GM23248 (cell line): ENCODE results near the gene SH3TC2. TPM values are rescaled to one million over a fixed set of nuclear protein-coding genes. Genes with fewer than 3 reads are reported as not detected.

Experiments used
- DNase-seq: peaks from one replicate; pipeline ENCODE4 v3.0.0-alpha.2; 2015
- H2AFZ ChIP-seq: fragments of 200-600 bp; sonication (generic); 2 replicates; pipeline ENCODE4 v1.6.1; 2016; ENCODE audit warnings: antibody characterized with exemption
- H3F3A ChIP-seq: fragments of 200-600 bp; sonication (generic); 2 replicates; pipeline ENCODE4 v1.6.1; 2016; ENCODE audit warnings: mild to moderate bottlenecking, antibody characterized with exemption, mixed run types; ENCODE audit not compliant: insufficient read depth
- H3K27ac ChIP-seq: fragments of 200-600 bp; sonication (generic); 2 replicates; pipeline ENCODE4 v1.5.1; 2016; ENCODE audit warnings: mild to moderate bottlenecking
- H3K27me3 ChIP-seq: fragments of 200-600 bp; sonication (generic); replicated peaks from 2 replicates; pipeline ENCODE4 v1.6.1; 2016; ENCODE audit warnings: mild to moderate bottlenecking; ENCODE audit not compliant: insufficient read depth
- H3K36me3 ChIP-seq: fragments of 200-600 bp; sonication (generic); 2 replicates; pipeline ENCODE4 v1.6.1; 2016; ENCODE audit warnings: low read depth, mild to moderate bottlenecking
- H3K4me1 ChIP-seq: fragments of 200-600 bp; sonication (generic); 2 replicates; pipeline ENCODE4 v1.6.1; 2016; ENCODE audit warnings: mild to moderate bottlenecking; ENCODE audit not compliant: insufficient read depth
- H3K4me2 ChIP-seq: fragments of 200-600 bp; sonication (generic); one replicate; pipeline ENCODE4 v1.6.1; 2016; ENCODE audit warnings: mild to moderate bottlenecking; ENCODE audit not compliant: unreplicated experiment
- H3K4me3 ChIP-seq: fragments of 200-600 bp; sonication (generic); 2 replicates; pipeline ENCODE4 v1.5.1; 2016; ENCODE audit warnings: mild to moderate bottlenecking
- H3K79me2 ChIP-seq: fragments of 200-600 bp; sonication (generic); 2 replicates; pipeline ENCODE4 v1.6.1; 2016; ENCODE audit warnings: mild to moderate bottlenecking; ENCODE audit not compliant: insufficient read depth
- H3K9ac ChIP-seq: fragments of 200-600 bp; sonication (generic); 2 replicates; pipeline ENCODE4 v1.6.1; 2016; ENCODE audit warnings: mild to moderate bottlenecking
- H3K9me2 ChIP-seq: fragments of 200-600 bp; sonication (generic); 2 replicates; pipeline ENCODE4 v1.6.1; 2016; ENCODE audit warnings: mixed run types, mild to moderate bottlenecking, moderate library complexity; ENCODE audit not compliant: insufficient read depth
- H3K9me3 ChIP-seq: fragments of 200-600 bp; sonication (generic); one replicate; pipeline ENCODE4 v1.6.1; 2017; ENCODE audit warnings: low read depth
- H4K20me1 ChIP-seq: fragments of 200-600 bp; sonication (generic); 2 replicates; pipeline ENCODE4 v1.6.0; 2016; ENCODE audit not compliant: insufficient read depth
- EZH2 ChIP-seq: fragments of 200-600 bp; sonication (generic); IDR thresholded peaks from 2 replicates; pipeline ENCODE4 v1.6.1; 2018; ENCODE audit warnings: antibody characterized with exemption, mild to moderate bottlenecking; ENCODE audit not compliant: insufficient read depth, poor library complexity, severe bottlenecking
- EZH2phosphoT487 ChIP-seq: fragments of 200-600 bp; sonication (generic); IDR thresholded peaks from 2 replicates; pipeline ENCODE4 v1.6.1; 2018; ENCODE audit warnings: antibody characterized with exemption, moderate library complexity, mild to moderate bottlenecking, low read depth; ENCODE audit not compliant: insufficient read depth
- WGBS, 2 experiments: methylation state at CpG; one replicate each; pipeline ENCODE4 v1.1.6; 2015 to 2017; ENCODE audit warnings: low lambda C conversion rate in 2 of 2, low coverage in 1 of 2; ENCODE audit errors: missing lambda C conversion rate in 2 of 2; 5-methylcytosine and 5-hydroxymethylcytosine counted together
- in situ Hi-C: fragments of 300-500 bp; cut with MboI; formaldehyde crosslinking; loops from 2 replicates; pipeline ENCODE4 v1.15.0; 2020
- polyA plus RNA-seq: library from polyadenylated mRNA; unstranded; fragments of >200 nt; fragmentation: Nextera tagmentation; extraction: Ambion mirVana; gene quantifications from 2 replicates; pipeline ENCODE4 v1.2.1, GENCODE V29; 2016
- total RNA-seq: library from RNA; depleted of rRNA; stranded (reverse); fragments of >200 nt; shearing (Covaris generic); gene quantifications from 2 replicates; pipeline ENCODE4 v1.2.3, GENCODE V29; 2014

Gene SH3TC2
- total and polyA plus RNA-seq, 2 experiments from 2014 or later, result 0.88 to 1.1 TPM

DNA sequence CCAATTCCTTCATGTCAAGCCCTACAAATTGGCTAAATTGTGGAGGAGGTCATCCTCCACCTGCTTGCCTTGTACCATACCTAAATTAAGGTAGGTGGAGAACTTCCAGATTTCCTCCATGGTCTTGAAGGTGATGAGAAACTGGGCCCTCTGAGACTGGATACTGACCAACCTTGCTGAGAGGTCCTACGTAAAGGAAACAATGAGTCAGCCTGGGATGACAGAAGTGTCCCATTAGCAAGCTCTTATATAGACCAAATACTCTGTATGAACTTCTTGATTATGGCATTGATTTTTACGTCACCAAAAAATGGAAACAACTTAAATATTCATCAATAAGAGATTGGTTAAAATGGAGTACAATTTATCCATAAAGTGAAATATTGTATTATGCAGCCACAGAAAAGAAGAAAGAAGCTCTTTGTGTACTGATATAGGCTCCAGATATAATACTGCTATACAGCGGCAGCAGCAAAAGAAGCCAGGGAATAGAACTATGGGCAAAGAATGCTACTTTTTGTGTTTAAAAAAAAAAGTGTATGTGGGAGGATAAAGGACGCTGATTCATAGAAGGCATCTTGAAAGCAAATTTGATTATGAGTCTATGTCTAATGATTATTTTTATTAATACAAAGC is 18.3 kb downstream of the SH3TC2 start:
- 92 to 94% methylated on average over 4 of the region's 4 CpGs for WGBS, 2 experiments
- no peak overlapping the region for H2AFZ ChIP-seq
- no peaks in the 10 kb centered on the region for H3K9me2 ChIP-seq
- no peaks in the 10 kb centered on the region for H3K4me1 ChIP-seq
- no peak for DNase-seq
- no peak for TF ChIP-seq EZH2phosphoT487
- TF ChIP-seq EZH2, result no peak
- no peaks in the 10 kb centered on the region for H3F3A ChIP-seq
- no peak overlapping the region for H3K27ac ChIP-seq
- H4K20me1 ChIP-seq, result no peaks in the 10 kb centered on the region
- H3K4me3 ChIP-seq, result no peak overlapping the region
- in situ Hi-C loops, result no loop called here
- H3K9ac ChIP-seq, result no peak overlapping the region
- H3K79me2 ChIP-seq, result no peaks in the 10 kb centered on the region
- no peak overlapping the region for H3K4me2 ChIP-seq
- H3K36me3 ChIP-seq, result no peaks in the 10 kb centered on the region
- H3K27me3 ChIP-seq, result no peaks in the 10 kb centered on the region
- no peaks in the 10 kb centered on the region for H3K9me3 ChIP-seq

DNA sequence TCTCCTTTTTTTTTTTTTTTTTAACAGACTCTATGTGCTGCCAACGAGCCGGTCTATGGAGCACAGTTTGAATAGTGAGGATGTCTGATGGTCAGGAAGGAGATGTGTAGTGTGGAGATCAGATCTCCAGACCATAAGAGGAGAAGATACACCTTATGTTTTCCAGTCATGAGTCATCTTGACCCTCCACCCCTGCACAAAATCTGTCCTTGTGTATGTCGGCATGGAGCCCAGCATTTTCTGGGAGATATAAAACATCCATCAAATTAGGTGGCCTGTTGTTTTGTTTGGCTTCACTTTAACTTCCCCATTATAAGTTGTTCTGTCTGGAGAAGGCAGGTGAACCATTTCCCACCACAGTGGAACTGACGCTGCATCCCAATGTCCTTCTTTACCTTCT is 19.2 kb downstream of the SH3TC2 start:
- Histone ChIP-seq H3K4me1 (no peaks in the 10 kb centered on the region), H3K4me3 (no peak overlapping the region), H3K4me2 (no peak overlapping the region), H3K36me3 (no peaks in the 10 kb centered on the region), H2AFZ (no peak overlapping the region), H3K79me2 (no peaks in the 10 kb centered on the region), H3F3A (no peaks in the 10 kb centered on the region), H3K27ac (no peak overlapping the region), H3K27me3 (no peaks in the 10 kb centered on the region), H3K9me3 (no peaks in the 10 kb centered on the region), H3K9ac (no peak overlapping the region), H3K9me2 (no peaks in the 10 kb centered on the region), H4K20me1 (no peaks in the 10 kb centered on the region)
- no peak for DNase-seq
- TF ChIP-seq EZH2phosphoT487 (no peak), EZH2 (no peak)
- in situ Hi-C loops, result no loop called here
- WGBS, 2 experiments, result 91 to 93% methylated on average over 4 of the region's 4 CpGs

DNA sequence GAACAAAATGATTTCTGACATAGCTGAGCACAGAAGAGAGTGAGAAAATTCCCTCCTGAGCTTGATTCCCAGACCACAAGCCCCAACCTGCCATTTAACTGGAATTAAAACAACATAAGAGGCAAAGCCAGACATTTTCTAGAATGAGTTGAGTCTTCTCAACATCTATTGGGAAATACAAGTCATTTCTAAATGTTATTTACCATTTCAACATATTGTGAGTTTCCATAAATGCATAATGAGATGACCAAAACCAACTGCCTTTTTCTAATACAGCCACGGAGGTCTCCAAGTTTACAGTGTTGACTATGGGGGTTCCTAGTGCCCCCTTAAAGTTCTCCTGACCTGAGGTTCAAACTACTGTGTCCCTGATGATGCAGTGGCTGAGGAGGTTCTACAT is 20.0 kb downstream of the SH3TC2 start:
- H3F3A ChIP-seq, result no peaks in the 10 kb centered on the region
- in situ Hi-C loops, result no loop called here
- TF ChIP-seq EZH2 (no peak), EZH2phosphoT487 (no peak)
- H4K20me1 ChIP-seq, result no peaks in the 10 kb centered on the region
- no peak overlapping the region for H2AFZ ChIP-seq
- H3K9me3 ChIP-seq, result no peaks in the 10 kb centered on the region
- H3K9ac ChIP-seq, result no peak overlapping the region
- H3K4me2 ChIP-seq, result no peak overlapping the region
- DNase-seq, result no peak
- H3K27ac ChIP-seq, result no peak overlapping the region
- WGBS, 2 experiments, result 96 to 100% methylated on average over 1 of the region's 1 CpG
- H3K4me3 ChIP-seq, result no peak overlapping the region
- H3K36me3 ChIP-seq, result no peaks in the 10 kb centered on the region
- H3K27me3 ChIP-seq, result no peaks in the 10 kb centered on the region
- H3K79me2 ChIP-seq, result no peaks in the 10 kb centered on the region
- H3K4me1 ChIP-seq, result no peaks in the 10 kb centered on the region
- no peaks in the 10 kb centered on the region for H3K9me2 ChIP-seq

DNA sequence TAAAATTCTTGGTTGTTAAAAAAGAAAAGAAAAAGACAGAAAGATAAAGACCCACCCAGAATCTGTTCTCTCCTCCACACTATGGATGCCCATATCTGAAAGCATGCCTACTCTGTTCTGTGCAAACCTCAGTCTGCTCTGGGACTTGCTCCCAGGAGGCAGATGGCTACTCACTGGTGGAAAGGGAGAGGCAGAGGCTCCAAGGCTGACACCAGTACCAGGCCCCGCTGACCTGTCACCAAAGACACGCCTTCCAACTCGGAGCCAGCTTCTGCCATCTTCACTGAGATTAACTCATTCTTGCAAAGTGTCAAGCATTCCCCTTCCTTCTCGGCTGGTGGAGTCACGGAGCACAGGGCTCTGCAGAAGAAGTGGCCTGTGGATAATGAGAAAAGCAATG is 21.6 kb downstream of the SH3TC2 start:
- no peaks in the 10 kb centered on the region for H3K4me1 ChIP-seq
- DNase-seq, result no peak
- 79 to 97% methylated on average over 4 to 5 of the region's 5 CpGs for WGBS, 2 experiments
- H3K79me2 ChIP-seq, result no peaks in the 10 kb centered on the region
- H2AFZ ChIP-seq, result no peak overlapping the region
- no peaks in the 10 kb centered on the region for H3F3A ChIP-seq
- H3K9ac ChIP-seq, result no peak overlapping the region
- no peak overlapping the region for H3K27ac ChIP-seq
- H4K20me1 ChIP-seq, result no peaks in the 10 kb centered on the region
- no peak overlapping the region for H3K4me2 ChIP-seq
- H3K4me3 ChIP-seq, result no peak overlapping the region
- H3K9me2 ChIP-seq, result no peaks in the 10 kb centered on the region
- H3K27me3 ChIP-seq, result no peaks in the 10 kb centered on the region
- no peak for TF ChIP-seq EZH2
- no peak for TF ChIP-seq EZH2phosphoT487
- in situ Hi-C loops, result no loop called here
- no peaks in the 10 kb centered on the region for H3K36me3 ChIP-seq
- H3K9me3 ChIP-seq, result no peaks in the 10 kb centered on the region

DNA sequence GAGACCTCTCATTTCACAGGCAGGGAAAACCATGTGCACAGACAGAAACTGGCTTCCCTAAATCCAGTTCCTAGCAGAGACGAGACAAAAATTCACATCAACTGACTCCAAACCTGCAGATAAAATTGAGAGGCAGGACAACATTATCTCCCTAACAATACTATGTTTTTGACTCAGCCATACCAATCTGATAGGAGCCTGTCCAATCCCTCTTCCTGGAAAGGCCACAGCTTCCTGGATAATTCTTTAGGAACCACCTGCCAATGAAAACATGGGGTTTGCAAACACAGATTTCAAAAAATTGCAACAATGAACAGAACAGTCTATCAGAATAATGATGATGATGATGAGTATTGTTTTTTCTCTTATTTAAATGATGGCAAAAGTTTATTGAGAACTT is 22.4 kb downstream of the SH3TC2 start:
- no peaks in the 10 kb centered on the region for H3K36me3 ChIP-seq
- no peaks in the 10 kb centered on the region for H3K9me2 ChIP-seq
- H3K79me2 ChIP-seq, result no peaks in the 10 kb centered on the region
- no peak for DNase-seq
- H3K4me3 ChIP-seq, result no peak overlapping the region
- no peak overlapping the region for H3K27ac ChIP-seq
- TF ChIP-seq EZH2phosphoT487 (no peak), EZH2 (no peak)
- no peaks in the 10 kb centered on the region for H3K9me3 ChIP-seq
- H2AFZ ChIP-seq, result no peak overlapping the region
- H3K9ac ChIP-seq, result no peak overlapping the region
- no peaks in the 10 kb centered on the region for H3K4me1 ChIP-seq
- WGBS, 2 experiments, result 88 to 94% methylated on average over 1 of the region's 1 CpG
- no peaks in the 10 kb centered on the region for H3K27me3 ChIP-seq
- H3K4me2 ChIP-seq, result no peak overlapping the region
- H3F3A ChIP-seq, result no peaks in the 10 kb centered on the region
- no peaks in the 10 kb centered on the region for H4K20me1 ChIP-seq
- in situ Hi-C loops, result no loop called here
